HG03066 (cell line): ENCODE data around the gene THOC6.
A peak's percentile ranks its signal among the peaks of the same experiment; 100 is the strongest.

Experiments used
- ATAC-seq: cut with Tn5 transposase; IDR thresholded peaks from one replicate; pipeline ENCODE4 v1.9.1; 2021; ENCODE audit warnings: low read depth; ENCODE audit not compliant: unreplicated experiment

THOC6 gene

DNA sequence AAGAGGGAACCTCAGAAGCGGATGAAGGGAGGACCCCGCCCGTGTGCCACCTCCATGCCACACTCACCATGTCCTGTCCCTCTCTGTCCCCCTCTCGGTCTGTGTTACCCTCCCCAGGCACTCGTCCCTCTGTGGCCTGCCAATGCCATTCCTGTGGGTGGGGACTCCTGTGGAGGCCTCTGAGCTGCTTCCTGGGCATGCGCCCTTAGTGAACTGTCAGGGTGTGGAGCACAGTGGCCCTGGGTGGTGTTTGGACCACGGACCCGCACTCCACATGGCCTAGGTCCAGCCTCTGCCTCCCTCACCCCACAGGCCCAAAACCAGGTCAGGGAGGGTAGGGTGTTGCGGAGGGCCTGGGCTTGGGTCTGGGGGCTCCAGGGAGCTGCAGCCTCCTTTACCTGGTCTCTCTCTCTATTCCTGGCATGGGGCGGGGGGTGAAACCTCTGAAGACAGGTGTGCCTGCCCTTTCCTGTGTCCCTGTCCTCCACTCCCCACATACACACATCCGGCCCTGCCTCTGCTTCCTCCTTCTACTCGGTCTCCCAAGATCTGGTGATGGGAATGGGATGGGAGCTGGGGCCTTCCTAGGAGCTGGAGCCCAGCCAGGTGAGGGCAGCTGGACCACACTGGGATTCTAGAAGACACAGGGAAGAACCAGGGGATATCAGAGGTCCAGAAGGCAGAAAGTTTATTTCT, 32.1 kb upstream of the THOC6 start:
- ATAC-seq = no peak

DNA sequence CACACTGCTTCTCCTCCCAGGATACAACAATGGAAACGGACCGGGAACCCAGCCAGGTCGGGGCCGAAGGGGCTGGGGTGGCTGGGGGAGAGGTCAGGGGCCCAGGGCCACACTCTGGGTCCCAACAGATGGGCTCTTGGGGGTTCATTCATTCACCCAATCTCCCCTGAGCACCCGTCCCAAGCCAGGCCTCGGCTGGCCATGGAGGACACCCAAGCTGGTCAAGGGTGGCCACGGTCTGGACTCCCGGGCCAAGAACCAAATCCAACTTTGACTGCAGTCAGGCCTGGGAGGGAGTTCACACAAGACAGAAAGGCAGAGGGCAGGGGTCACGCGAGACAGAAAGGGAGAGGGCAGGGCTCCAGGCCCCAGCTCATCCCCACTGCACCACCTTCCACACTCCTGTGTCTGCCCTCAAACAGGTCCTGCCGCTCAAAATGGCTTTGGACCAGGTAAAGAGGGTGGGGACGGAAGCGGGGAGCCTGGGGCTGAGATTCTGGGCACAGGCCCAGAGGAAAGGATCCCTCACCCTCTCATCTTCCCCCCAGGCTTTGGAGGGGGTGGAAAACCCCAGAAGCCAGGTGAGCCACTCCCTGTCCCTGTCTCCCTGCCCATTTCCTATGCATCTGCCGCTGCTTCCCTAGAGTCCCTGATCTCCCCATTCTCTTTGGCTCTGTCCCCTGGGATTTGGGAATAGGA, 31.3 kb upstream of the THOC6 start:
- no peak for ATAC-seq

DNA sequence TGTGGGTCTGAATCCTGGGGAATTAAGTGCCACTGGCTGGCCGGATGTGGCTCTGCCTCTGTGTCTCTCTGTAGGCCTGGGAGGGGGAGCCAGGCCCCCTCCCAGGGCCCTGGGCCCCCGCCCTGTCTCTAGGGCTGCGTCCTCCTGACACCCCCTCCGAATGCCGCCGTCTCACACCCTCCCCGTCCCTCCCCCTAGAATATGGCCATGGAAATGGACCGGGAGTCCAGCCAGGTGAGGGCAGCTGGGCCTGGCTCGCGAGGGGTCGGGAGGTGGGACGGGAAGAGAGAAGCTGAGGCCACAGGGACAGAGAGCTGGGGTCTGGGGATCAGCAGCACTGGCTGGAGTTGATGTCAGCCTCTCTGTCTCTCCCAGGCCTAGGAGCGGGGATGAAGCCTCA, 27.5 kb upstream of the THOC6 start:
- ATAC-seq = no peak

DNA sequence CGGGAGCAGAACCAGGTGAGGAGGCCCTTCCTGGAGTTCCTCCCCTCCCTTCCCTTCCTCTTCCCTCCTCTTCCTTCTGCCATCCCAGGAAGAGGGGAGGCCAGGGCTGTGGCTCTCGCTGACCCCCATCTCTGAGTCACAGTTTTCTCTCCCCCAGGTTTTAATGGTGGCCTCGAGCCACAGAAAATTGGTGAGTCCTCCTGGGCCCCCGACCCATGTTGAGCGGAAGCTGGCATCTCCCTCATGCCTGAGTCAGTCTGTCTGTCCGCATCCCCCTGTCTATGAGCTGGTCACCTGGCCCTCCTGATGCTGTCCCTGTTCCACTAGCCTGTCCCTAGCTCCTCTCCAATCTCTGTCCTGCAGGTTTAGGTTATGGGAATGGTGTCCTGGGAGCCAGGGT, 23.9 kb upstream of the THOC6 start:
- no peak for ATAC-seq

GRCh38 chr16:3000540-3000939, 23.3 kb upstream of the THOC6 start:
- no peak for ATAC-seq

- no peak for ATAC-seq
Measured at GRCh38 chr16:3001316-3001715, 22.5 kb upstream of the THOC6 start.

GRCh38 chr16:3003582-3004270, 20.1 kb upstream of the THOC6 start:
- ATAC-seq = peak; percentile 99

- ATAC-seq = no peak
Measured at GRCh38 chr16:3004319-3004718, 19.5 kb upstream of the THOC6 start.

DNA sequence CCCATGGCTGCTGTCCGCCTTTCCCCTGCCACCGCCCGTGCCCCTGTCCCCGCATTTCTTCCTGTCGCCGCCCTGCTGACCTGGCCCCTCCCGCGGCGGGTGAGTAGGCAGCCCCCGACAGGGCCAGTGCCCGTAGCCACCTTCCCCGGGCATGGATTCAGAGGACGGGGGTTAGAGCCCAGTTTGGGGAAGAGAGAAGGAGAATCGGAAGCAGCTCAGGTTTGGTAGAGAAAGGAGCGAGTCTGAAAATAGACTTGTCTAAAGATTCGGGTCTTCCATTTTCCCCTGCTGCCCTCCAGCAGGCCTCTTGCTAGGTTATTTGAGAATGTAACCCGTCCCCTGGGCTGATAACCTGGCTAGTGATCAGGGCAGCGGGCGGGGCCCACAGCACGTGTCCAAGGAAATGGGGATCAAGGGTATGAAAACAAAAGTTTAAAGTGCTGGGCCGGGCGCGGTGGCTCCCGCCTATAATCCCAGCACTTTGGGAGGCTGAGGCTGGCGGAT, 19.0 kb upstream of the THOC6 start:
- no peak for ATAC-seq

DNA sequence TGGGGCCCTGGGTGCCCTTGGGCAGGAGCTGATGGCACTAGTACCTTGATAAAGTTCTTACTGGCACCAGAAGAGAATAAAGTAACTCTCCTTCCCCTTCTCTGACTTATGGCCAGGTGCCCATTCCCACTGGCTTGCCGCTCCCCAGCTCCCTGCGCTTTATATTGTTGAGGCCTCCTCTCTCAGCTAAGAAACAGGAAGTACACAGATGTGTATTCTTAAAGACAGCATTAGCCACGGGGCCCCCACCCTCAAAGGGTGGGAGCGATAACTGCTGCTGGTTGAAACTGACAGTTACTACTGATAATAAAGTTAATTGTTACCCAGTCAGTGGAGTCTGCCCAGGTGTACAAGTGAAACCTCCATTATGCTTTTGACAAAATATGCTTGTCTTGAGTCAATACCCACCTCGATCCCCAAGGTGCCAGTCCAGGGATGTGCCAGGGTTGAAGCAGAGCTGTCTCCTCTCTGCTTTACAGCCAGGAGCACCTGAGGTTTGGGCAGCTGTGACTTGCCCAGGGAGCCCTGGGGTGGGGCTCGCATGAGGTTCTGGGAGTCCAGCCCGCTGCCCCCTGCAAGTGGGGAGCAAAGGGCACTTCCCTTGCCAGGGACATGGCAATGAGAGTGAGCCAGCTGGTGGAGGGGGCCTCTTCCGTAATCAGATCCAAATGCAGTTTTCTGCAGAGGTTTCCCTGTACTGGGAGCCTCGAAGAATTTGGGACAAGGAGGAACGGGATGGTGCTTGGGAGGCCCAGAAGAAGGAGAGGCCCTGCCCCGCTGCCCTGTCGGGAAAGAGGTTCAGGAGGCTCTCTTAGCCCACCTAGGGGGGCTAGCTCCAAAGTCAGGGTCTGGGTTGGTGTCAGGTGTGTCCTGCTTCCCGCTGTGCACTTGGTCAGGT, 16.5 kb upstream of the THOC6 start:
- ATAC-seq = no peak

DNA sequence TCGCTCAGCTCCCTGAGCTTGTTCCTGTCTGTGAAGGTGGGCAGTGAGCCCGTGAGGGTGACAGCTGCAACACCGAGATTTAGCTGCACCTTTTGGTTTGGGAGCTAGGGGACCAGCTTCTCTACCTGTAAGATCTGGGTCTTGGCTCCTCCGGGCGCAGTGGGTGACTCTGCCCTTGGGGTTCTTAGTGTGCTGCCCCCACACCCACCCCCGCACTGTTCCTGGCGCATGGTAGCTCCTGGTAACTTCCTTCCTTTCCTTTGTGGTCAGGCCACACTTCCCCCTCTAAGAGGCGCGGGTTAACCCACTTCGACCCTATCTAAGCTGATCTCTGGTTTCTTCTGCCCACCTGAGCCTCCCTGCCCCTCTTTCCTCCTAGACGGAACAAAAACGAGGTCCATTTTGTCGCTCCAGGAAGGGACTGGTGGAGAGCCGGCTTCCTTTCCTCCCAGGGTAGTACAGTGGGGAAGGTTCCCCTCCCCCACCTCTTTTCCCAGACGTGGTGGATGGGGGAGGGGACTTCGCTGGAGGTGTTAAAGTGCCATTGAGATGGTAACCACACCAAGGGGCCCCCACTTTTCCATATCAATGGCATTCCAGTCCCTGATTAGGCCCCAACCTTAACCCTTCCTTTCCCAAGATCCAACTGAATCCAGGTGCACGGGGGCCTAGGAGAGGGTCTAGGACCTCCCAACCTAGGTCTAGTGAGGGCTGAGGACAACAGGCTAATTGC, 15.7 kb upstream of the THOC6 start:
- ATAC-seq = no peak

DNA sequence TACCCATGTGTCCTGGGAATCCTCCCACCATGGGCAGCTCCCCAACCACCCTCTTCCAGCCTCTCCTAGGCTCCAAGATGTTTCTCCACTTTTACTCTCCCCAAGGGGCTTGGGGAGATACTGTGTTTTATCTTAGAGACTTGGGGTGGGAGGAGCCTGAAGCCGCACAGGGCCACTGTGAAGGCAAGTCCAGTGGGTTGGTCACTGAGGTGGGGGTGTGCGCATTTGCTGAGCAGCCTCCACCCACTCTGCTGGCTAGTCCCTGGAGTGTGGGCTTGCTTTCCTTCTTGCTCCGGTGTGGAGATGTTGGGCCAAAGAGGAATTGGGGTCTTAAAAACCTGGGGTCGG, 15.2 kb upstream of the THOC6 start:
- no peak for ATAC-seq

- ATAC-seq = no peak
Measured at GRCh38 chr16:3009568-3010390, 14.1 kb upstream of the THOC6 start.

- no peak for ATAC-seq
Measured at GRCh38 chr16:3010510-3010909, 13.3 kb upstream of the THOC6 start.

- no peak for ATAC-seq
Measured at GRCh38 chr16:3012246-3012645, 11.6 kb upstream of the THOC6 start.

GRCh38 chr16:3012828-3013420, 10.9 kb upstream of the THOC6 start, which contains the start of gene CLDN9:
CLDN9 (plus strand) TSS chr16:3012923; CDS start chr16:3013363, 440 bp downstream.
- ATAC-seq = no peak

GRCh38 chr16:3013491-3013951, 10.3 kb upstream of the THOC6 start:
- ATAC-seq = no peak

GRCh38 chr16:3013998-3014690, 9.7 kb upstream of the THOC6 start:
- no peak for ATAC-seq
